Astrocyte (in vitro differentiated cells and primary cell): ENCODE data around the gene STK4.

Experiments
- EZH2 ChIP-seq: IDR thresholded peaks from 2 replicates; pipeline ENCODE4 v1.6.1; 2012; ENCODE audit warnings: mild to moderate bottlenecking, low read length, inconsistent platforms; ENCODE audit not compliant: insufficient read depth
- TF ChIP-seq, protein P1 (sequence below): IDR thresholded peaks from 2 replicates; pipeline ENCODE4 v1.5.1; 2011; ENCODE audit warnings: low read depth, mild to moderate bottlenecking, inconsistent platforms, low read length, moderate library complexity; ENCODE audit not compliant: insufficient read depth

DNA sequence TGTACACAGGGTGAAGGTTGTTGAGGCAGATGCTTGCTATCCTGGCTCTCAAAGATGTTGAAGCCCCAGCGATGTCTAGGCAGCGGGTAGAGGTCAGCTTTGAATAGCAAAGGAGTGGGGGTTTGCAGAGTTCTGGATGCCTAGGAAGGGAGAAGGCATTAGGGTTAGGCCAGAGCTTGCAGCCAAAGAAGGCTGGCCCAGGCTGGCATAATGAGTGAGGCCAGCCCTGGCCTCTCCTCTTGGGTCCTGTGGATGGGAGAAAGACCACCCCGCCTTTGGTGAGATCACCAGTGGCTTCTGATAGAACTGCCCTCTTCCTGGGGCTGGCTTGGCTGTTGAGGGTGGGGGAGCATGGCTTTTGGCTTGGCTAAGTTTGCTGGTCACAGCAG, 149.1 kb downstream of the STK4 start:
- TF ChIP-seq, protein P1, sequence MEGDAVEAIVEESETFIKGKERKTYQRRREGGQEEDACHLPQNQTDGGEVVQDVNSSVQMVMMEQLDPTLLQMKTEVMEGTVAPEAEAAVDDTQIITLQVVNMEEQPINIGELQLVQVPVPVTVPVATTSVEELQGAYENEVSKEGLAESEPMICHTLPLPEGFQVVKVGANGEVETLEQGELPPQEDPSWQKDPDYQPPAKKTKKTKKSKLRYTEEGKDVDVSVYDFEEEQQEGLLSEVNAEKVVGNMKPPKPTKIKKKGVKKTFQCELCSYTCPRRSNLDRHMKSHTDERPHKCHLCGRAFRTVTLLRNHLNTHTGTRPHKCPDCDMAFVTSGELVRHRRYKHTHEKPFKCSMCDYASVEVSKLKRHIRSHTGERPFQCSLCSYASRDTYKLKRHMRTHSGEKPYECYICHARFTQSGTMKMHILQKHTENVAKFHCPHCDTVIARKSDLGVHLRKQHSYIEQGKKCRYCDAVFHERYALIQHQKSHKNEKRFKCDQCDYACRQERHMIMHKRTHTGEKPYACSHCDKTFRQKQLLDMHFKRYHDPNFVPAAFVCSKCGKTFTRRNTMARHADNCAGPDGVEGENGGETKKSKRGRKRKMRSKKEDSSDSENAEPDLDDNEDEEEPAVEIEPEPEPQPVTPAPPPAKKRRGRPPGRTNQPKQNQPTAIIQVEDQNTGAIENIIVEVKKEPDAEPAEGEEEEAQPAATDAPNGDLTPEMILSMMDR, result no peak
- no peak for TF ChIP-seq EZH2
